Esophagus squamous epithelium (tissue), 4 donors: Measurements from ENCODE around the gene ICAM4.

Experiments used
- POLR2A ChIP-seq, 4 donors: fragments of 450-650 bp; IDR thresholded peaks; one replicate each; pipeline ENCODE4 v1.6.1; 2017; ENCODE audit warnings: antibody characterized with exemption in 4 of 4, mild to moderate bottlenecking in 4 of 4, moderate library complexity in 3 of 4
- TF ChIP-seq, protein P1 (sequence below), 6 experiments: fragments of 450-650 bp in 4 of 6; fragments of 200-600 bp in 2 of 6; sonication (generic) in 2 of 6; IDR thresholded peaks; one replicate each; pipeline ENCODE4 v1.5.1; 2016 to 2019; ENCODE audit warnings: antibody characterized with exemption in 6 of 6, mild to moderate bottlenecking in 4 of 6, moderate library complexity in 4 of 6

GRCh38 chr19:10335352-10335985 is 48.7 kb downstream of the ICAM4 start:
- TF ChIP-seq, protein P1, sequence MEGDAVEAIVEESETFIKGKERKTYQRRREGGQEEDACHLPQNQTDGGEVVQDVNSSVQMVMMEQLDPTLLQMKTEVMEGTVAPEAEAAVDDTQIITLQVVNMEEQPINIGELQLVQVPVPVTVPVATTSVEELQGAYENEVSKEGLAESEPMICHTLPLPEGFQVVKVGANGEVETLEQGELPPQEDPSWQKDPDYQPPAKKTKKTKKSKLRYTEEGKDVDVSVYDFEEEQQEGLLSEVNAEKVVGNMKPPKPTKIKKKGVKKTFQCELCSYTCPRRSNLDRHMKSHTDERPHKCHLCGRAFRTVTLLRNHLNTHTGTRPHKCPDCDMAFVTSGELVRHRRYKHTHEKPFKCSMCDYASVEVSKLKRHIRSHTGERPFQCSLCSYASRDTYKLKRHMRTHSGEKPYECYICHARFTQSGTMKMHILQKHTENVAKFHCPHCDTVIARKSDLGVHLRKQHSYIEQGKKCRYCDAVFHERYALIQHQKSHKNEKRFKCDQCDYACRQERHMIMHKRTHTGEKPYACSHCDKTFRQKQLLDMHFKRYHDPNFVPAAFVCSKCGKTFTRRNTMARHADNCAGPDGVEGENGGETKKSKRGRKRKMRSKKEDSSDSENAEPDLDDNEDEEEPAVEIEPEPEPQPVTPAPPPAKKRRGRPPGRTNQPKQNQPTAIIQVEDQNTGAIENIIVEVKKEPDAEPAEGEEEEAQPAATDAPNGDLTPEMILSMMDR (IDR thresholded peaks at IDR 0.05), result no peak
- TF ChIP-seq POLR2A (IDR thresholded peaks at IDR 0.05), result no peak
